CD4-positive, alpha-beta T cell treated with Interferon gamma for 1 hour (primary cell): ENCODE results near the gene PRPS1L1.

Experiments
- DNase-seq: peaks from one replicate; pipeline ENCODE4 v3.0.0-alpha.2; 2020

Gene PRPS1L1

DNA sequence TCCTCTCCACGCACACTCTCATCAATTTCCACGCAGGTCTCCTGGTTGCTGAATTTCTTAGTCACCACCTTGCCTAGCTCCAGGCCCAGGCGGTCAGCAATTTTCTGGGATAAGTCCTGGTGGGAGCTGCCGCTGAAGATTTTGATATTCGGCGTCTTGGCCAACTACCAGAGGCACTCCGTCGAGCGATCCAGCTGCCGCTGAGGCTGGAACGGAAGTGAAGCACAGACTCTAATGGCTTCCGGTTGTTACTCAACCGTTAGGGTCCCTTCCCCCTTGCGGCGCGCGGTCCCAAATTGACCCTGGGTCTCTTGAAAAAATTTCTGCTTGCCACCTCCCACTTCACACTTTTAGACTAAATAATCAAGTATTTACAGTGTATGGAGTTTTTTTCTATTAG lies at the start of gene PRPS1L1:
TSS of gene PRPS1L1 (minus strand) at position 219 of the 400 bp plus-strand sequence.
- no peak for DNase-seq

DNA sequence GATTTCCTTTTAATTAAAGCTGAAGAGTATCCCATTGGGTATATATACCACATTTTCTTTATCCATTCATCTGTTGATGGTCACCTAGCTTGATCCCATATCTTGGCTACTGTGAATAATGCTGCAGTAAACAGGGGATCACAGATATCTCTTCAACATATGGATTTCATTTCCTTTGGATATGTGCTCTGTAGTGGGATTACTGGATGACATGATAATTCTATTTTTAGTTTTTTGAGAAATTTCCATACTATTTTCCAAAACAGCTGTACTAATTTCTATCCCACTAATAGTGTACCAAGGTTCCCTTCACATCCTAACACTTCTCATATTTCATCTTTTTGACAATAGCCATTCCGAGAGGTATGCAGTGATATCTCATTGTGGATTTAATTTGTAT lies 48.8 kb upstream of the PRPS1L1 start:
- no peak for DNase-seq

DNA sequence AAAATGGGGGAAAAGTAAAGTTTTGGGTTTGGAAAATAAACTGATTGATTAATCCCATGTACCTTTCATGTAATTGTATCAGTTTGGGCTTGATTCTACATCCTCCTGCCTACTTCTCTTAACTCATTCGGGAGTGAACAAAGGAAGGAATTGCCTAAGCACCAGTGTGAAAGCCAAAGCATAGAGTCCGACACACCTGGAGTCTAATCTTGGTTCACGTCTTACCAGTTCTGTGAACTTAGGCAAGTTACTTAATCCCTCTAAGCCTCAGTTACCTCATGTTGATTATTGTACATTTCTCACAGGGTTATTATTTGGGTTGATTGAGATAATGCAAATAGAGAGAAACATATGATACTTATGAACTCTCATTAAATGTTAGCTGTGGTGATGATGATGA lies 41.1 kb upstream of the PRPS1L1 start:
- DNase-seq, result no peak

DNA sequence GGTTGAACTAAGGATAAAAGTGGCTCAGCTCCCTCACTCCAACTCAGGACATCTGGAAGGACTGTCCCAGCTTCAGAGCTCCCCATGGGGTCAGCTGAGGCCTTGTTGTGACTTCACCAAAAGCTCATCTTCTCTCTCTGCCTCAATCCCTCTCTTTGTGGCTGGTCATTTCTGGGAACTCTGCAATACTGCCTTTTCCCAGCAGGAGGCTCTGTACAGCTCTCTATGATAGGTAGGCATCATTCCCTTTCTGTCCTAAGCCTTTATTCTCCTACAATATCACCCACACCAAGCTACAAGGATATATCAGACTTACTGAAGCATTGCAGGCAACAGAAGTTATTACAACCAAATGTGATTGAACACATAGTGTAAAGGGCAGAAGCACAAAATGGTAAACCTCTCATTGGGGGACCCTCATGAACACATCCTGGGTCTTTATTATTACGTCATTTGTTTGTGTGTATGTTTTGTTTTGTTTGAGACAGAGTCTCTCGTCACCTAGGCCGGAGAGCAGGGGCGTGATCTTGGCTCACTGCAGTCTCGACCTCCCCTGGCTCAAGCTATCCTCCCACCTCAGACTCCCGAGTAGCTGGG lies 36.7 kb upstream of the PRPS1L1 start:
- DNase-seq, result no peak

DNA sequence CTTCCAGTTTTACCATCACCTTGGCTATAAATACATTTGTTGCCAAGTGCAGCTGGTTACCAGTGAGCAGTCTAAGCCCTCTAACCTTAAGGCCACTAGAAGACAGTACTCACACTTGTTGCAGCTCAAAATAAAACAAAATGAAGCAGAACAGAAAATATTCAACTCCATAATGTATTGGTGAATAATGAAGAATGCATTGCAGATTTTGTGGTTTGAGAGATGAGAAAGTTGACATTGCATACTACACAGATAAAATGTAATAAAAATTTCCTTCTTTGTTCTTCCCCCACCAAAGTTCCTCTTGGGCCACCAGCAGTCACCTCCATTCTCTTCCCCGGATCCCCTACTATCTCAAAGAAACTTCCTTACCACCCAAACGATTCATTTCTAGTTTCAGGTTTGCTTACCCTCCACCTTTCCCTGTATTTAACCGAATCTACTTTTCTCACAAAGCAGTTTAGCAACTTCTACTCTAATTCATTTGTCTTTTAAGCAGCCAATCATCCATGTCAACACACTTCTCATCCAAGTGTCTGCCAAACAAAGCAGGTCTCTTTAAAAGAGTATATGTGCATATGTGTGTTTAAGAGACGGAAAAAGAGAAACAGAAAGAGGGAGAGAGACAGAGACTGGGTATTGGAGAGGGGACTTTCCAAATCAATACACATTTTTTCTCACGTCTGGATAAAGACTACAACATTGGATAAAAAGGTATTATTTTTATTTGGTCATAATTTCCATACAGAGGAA lies 35.7 kb upstream of the PRPS1L1 start:
- no peak for DNase-seq

DNA sequence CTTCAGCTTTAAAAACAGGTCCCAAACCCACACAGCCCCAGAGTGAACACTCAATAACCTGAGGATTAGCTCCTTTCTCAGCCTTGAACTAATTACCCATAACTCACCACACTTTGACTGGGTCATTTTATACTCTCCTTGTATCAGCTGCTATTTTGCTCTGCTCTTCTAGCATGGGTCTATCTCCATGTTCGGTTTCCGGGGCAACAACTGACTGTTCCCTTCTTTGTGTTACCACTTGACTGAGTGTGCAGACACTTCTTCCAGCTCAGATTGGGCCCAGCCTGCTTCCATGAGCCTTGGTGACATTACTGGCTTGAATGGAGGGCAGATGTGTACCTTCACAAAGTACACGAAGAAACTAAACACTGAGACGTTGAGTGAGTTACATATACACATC lies 31.5 kb upstream of the PRPS1L1 start:
- no peak for DNase-seq

DNA sequence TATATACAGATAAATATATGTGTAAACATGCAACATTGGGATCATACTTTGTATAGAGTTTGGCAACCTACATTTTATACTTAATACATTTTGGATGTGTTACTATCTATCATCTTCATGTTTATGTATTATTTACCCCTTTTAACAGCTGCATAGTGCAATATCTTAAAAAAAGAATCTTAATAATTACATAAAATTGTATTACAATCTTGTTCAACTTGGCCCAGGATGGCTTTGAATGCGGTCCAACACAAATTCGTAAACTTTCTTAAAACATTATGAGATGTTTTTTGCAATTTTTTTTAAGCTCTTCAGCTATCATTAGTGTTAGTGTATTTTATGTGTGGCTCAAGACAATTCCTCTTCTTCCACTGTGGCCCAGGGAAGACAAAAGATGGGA lies 26.3 kb upstream of the PRPS1L1 start:
- no peak for DNase-seq

DNA sequence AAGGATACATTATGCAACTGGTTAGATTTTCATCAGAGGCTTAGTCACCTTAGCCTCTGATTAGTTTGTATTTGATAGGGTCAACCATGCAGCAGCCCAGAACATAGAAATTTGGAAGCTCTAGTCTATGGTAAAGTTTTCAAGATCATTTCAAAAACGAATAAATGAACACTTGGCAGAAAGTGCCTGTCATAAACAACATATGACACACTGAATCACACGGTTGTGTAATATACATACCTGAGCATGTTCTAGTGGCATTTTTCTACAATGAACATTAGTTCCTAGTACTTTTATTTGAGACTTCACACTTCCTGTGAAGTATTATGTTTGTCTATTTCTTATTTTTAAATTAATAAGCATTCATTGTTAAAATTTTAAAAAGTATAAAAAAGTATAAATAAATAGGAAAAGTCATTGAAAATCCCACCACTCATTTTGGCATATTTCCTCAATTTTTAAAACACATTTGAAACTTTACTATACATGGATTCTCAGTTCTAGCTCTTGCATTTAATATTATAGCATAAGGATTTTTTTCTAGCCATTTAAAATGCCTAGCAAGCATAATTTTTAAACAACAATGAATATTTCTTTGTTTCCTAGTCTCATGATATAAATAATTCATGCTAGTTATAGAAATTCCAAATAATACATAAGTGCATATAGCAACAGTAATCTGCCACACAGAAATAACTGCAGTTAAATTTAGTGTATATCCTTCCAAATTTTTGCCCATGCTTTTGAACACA lies 25.7 kb upstream of the PRPS1L1 start:
- DNase-seq, result no peak

DNA sequence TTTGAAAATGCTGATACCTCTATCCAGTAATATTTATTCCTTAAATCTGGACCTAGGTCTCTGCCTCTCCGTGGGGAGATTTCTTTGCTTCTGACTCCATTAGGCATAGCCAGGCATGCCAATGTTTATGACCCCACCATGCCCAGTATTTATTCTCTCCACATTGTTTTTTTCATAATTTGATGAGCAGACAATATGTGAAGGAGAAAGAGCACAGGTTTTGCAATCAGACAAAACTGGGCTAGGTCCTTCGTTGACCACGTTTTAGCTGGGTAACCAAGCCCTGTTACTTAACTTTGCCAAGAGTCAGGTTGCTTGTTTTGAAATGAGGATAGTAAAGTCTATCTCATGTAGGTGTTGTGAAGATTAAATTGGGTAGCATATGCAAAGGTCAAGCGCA lies 21.6 kb upstream of the PRPS1L1 start:
- no peak for DNase-seq

DNA sequence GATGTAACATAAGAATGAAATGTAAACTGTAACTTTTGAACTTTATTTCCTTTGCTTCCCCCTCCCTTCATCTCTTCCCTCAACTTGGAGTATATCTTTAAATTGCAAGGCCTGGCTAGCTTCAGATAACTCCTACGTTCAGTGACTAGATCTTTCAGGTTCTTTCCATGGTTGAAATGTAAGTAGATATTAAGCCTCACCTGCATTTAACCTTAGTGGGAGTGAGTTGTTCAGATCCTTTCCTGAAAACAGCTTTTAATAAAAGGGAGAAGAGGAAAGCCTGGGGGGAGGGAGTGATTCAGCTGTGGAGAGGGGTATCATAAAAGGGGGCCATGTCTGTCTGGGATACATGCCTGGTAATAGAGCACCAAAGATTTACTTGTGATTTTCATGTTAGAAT lies 19.0 kb upstream of the PRPS1L1 start:
- no peak for DNase-seq

DNA sequence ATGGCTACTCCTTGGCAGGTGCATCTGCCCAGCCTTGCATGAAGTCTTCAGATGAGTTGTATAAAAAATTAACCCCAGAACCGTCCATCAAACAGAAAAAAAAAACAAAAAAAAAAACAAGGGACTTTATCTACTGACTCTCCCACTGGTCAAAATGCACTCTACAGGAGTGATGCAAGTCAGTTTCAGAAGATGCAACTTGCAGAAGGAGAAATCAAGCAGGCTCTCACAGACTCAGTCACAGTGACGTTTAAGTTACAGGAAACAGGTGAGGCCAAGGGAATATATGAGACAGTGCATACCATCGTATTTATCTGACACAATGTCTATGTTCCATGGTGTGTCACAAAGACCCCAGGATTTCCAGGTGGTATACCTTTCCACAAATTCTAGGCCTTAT lies 17.5 kb upstream of the PRPS1L1 start:
- DNase-seq, result no peak

DNA sequence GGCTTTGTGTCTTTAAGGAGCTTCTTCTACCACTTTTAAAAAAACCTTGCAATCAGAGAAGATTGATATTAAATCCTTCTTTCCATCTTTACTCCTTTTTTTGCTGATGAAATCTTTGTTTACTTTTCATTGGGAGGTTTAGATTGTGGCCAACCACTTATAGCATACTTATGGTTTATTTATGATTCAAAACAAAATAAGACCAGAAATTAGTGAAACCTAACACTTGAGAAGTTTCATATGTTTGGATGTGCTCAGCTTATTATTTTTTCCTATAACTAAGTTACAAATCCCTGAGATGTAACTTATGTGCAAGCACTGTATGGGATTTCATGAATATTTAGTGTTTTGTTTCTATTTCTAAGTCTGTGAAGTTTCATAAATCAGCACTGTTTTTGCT lies 13.5 kb upstream of the PRPS1L1 start:
- no peak for DNase-seq

DNA sequence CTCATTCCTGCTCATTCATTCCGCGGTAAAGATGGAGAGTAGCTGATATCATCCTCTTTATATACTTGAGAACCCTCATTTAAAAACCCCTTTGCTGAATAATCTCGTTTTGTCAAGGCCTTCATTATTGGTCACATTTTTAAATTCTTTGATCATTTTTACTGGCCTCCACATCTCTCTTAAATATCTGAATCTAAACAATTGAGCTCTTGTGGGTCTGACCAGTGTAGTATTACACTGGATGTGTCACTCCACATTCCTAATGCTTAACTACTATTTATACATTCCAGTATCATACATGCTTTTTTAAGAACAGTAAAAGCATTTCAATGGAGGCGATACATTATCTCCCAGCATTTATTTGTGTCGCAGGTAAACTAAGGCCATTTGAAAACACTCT lies 12.6 kb upstream of the PRPS1L1 start:
- DNase-seq, result no peak

DNA sequence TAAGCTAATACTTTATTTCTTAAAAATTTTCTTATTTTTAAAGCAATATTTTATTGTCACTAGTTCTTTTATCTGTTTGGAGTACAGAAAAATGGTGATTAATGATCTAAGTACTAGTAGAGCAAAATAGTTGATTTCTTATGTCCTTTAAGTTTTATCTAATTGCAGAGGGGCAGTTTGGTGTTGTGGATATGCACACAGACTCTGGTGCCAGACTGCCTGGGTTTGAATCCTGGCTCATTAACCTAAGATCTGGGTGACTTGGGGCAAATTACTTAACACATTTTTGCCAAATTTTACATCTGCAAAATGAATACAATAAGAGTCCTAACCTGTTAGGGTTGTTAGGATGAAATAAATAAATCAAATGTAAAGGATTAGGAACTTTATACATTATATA lies 10.7 kb upstream of the PRPS1L1 start:
- DNase-seq, result no peak

DNA sequence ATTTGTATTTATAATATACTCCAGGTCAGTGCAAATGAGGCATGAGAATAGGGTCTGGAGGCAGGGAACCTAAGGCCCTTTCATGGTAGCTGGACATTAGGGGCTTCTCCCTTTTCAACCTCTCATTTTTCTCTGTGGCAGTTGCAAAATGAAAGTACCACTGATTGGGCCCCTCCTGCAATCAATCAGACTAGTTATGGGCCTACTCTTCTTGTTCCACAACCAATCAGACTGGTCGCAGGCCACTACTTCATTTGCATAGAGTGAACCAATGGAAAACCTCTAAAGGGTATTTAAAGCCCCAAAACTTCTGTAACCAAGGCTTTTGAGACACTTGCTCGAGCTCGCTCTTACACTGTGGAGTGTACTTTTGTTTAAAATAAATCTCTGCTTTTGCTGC lies 10.0 kb upstream of the PRPS1L1 start:
- DNase-seq, result no peak

DNA sequence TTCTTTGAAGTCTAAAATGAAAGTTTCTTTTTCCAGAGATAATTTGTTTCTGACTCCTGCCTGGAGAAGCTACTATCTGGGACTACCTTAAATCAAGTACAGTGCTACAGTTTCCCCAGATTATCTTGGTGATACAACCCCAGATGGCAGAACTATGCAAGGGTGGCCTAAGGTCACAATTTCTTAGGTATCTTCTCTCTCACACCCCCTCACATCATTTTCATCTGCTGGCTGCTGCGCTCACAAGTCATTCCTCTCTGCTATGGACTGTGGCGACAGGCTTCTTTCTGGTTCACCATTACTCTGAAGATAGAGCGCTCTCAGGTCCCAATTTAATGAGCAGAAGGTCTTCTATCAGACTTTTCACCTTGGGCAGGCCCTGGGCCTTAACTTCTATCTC lies 9.1 kb upstream of the PRPS1L1 start:
- DNase-seq, result no peak

DNA sequence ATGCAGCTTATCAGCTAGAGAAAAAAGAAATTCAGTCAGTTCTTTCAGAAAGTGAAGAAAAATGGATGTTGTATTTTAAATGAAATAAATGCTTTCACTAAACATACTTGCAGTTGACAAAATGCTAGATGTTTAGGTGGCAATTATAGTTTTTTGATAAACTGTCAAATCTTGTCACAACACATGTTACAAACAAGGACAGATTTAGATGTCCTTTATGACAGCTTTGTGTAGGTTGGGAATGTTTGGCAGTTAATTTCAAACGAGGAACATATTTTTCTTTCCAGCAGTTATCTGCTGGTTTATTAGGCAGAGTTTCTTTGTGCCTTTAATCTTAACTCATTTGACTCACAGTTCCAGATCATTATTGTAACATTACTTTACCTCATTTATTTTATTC lies 3.1 kb upstream of the PRPS1L1 start:
- DNase-seq, result no peak

DNA sequence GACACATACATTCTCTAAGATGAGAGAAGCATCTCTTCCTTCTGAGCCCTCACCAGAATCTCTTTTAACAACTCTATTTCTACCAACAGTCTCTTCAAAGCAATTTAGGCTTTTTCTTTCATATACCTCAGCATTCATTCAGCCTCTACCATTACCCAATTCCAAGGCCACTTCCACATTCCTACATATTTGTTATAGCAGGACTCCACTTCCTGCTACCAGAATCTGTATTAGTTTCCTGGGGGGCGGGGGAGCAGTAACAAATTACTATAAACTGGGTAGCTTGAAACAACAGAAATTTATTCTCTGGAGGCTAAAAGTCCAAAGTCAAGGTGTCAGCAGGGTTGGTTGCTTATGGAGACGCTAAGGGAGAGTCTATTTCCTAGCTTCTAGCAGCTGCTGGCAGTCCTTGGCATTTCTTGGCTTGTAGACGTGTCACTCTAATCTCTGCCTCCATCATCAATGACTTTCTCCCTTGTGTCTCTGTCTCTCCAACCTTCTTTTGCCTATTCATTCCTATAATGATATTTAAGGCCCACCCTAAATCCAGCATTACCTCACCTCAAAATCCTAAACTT lies 7.4 kb downstream of the PRPS1L1 start:
- no peak for DNase-seq

DNA sequence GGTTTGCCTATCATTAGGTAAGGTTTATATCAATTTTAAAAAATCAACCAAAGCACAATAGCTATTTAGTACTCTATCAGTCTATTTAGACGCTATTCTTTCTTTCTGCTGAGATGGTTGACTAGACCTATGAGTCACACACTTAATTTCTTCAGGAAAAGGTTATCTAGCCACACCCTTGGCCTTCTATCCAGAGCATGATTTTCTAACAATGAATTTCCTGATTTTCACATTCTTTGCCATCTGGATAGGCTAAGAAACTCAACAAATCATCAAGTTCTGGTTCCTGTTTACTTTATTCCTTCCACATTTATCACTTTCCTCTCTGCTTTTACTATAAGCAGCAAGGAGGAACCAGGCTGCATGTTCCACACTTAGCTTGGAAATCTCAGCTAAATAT lies 8.1 kb downstream of the PRPS1L1 start:
- DNase-seq, result no peak

DNA sequence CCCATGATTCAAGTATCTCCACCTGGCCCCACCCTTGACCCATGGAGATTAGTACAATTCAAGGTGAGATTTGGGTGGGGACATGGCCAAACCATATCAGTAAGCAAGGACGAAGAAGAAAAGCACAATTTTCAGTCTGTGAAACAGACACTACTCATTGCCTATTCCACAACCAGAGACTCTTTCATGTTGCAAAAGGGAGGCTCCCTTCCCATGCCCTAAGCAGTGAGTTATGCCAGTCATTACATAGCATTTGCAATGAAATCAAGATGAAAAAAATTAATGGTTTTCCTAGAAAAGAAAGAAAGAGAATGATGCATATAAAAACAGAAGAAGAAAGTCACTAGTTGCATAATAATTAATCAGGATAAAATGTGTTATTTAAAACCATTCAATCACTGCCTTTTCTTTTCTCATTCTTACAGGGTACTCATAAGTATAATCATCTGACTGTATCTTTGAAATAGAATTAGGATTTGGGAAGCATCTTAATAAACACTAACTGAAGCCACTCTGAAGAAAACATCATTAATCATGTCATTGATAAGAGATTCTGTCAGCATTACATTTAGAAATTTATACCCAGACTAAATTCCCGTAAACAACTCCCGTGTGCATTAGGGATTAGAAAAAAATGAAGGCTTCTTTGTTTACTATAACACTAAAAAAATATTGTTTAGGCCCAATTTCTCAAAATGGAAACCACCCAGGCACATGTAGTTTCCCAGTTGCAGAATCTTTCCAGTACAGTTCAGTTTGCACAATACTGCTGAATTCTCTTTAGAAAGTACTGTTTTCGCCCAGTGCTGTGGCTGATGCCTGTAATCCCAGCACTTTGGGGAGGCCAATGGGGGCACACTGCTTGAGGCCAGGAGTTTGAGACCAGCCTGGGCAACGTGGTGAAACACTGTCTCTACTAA lies 9.1 kb downstream of the PRPS1L1 start:
- DNase-seq, result no peak

DNA sequence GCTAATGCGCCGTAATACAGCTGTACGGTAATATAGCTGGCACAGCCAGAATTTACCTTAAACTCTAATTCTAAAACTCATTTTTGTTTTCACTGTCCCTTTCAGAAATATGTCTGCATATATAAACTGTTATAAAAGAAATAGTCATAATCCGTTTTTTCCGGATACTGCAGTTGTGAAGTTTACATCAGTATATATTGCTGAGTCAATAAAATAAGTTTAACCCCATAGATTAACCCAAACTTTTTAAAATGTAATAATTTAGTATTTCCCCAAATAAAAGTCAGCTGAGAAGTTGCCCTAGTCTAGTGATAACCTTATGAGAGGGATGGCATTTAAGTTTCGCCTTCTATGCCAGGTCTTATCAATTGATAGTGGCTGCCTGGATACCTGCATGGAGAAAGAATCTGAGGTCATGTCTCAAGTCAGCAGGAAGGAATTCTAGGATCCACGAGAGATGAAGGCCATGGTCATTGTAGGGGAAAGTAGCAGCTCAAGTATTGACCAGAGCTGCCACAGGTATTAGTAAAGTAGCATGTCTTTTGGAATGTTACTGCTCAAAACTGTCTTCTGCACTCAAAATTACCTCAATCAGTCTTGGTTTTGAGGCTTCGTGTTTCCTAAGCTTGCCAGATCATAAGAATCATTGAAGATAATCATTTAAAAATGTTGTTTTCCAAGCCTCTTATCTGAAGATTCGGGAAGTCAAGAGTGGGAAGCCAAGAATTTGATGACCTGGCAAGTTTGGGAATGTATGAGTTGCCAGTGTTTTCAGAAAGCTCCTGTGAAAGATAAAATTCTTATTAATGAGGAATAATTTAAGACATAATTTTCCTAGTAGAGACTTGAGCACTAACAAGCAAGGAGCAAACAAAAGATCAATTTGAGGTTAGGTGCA lies 10.8 kb downstream of the PRPS1L1 start:
- DNase-seq, result no peak

DNA sequence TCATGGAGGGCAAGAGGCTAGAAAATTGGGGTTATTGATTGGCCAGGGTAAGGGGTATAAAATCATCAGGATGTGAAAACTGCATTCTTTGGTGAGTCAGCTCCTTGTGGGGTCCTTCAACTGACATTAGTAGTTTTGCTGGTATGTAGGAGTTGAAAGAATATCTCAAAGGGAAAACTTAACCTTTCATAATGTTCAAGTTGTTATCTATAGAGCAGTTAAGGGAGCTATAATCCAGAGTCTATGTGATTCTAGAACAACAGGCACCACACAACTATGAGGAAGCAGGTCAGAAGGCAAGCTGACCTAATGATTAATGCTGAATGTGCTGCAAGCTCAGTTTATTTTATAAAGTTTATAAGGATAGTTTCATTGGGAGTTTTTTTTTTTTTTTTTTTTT lies 13.7 kb downstream of the PRPS1L1 start:
- DNase-seq, result no peak
